Thyroid gland (tissue), 4 donors: Measurements from ENCODE around the gene COL25A1. TPM values are rescaled to one million over a fixed set of nuclear protein-coding genes. Genes with fewer than 3 reads are reported as not detected.

Experiments used
- DNase-seq, 2 donors: peaks; one replicate each; pipeline ENCODE4 v3.0.0-alpha.2; 2019
- H3K27ac ChIP-seq, 3 donors: fragments of 200-600 bp; sonication (generic); 1 replicate in 2 of 3; 2 replicates in 1 of 3; pipeline ENCODE4 v1.5.1; 2016 to 2019; ENCODE audit warnings: mild to moderate bottlenecking in 1 of 3, moderate library complexity in 1 of 3
- H3K27me3 ChIP-seq: fragments of 200-600 bp; sonication (generic); one replicate; pipeline ENCODE4 v1.5.1; 2019
- H3K36me3 ChIP-seq, 2 donors: fragments of 200-600 bp; sonication (generic); one replicate each; pipeline ENCODE4 v1.5.1; 2016 to 2019
- H3K4me1 ChIP-seq, 2 donors: fragments of 200-600 bp; sonication (generic); one replicate each; pipeline ENCODE4 v1.5.1; 2017 to 2019
- H3K4me3 ChIP-seq, 3 donors: fragments of 200-600 bp; sonication (generic); replicated peaks in 1 of 3; 1 replicate in 2 of 3; 2 replicates in 1 of 3; pipeline ENCODE4 v1.5.1; 2016; ENCODE audit warnings: mild to moderate bottlenecking in 1 of 3
- H3K9me3 ChIP-seq: fragments of 200-600 bp; sonication (generic); one replicate; pipeline ENCODE4 v1.5.1; 2017
- CTCF ChIP-seq, 6 experiments: fragments of 200-600 bp in 3 of 6; fragments of 450-650 bp in 3 of 6; sonication (generic) in 3 of 6; IDR thresholded peaks; one replicate each; pipeline ENCODE4 v1.5.1; 2016 to 2019; ENCODE audit warnings: antibody characterized with exemption in 6 of 6, mild to moderate bottlenecking in 2 of 6, inconsistent platforms in 1 of 6, moderate library complexity in 1 of 6
- POLR2A ChIP-seq, 2 donors: fragments of 450-650 bp; IDR thresholded peaks; one replicate each; pipeline ENCODE4 v1.6.1; 2017; ENCODE audit warnings: antibody characterized with exemption in 2 of 2, mild to moderate bottlenecking in 2 of 2, moderate library complexity in 1 of 2
- WGBS, 2 donors: methylation state at CpG; one replicate each; pipeline ENCODE4 v1.1.5; 2017; 5-methylcytosine and 5-hydroxymethylcytosine counted together
- intact Hi-C: fragments of 100-400 bp; cut with DNase I; formaldehyde crosslinking; loops from one replicate; pipeline ENCODE4 v1.15.1; 2023
- total RNA-seq, 4 donors: library from RNA; depleted of rRNA; stranded (reverse); fragments of >200 nt; gene quantifications; one replicate each; pipeline ENCODE4 v1.2.3, GENCODE V29; 2016

Gene COL25A1
- total RNA-seq, 4 donors from 2014 or later = 5.5 to 21.0 (median 7.1) TPM

GRCh38 chr4:109206620-109207019 is 95.8 kb downstream of the COL25A1 start:
- Histone ChIP-seq H3K4me3 (no peak overlapping the region), H3K27me3 (no peaks in the 10 kb centered on the region), H3K9me3 (no peaks in the 10 kb centered on the region), H3K27ac (no peak overlapping the region), H3K4me1 (no peaks in the 10 kb centered on the region), H3K36me3 (no peaks in the 10 kb centered on the region)
- WGBS, 2 donors = 39 to 69% methylated on average over 4 of the region's 4 CpGs
- peak in 1 of 2 donors; percentile 12 for DNase-seq
- intact Hi-C loops = no loop called here
- no peak for TF ChIP-seq CTCF (IDR thresholded peaks at IDR 0.05)
- no peak for TF ChIP-seq POLR2A (IDR thresholded peaks at IDR 0.05)

- Histone ChIP-seq H3K27me3 (no peaks in the 10 kb centered on the region), H3K4me3 (no peak overlapping the region), H3K4me1 (no peaks in the 10 kb centered on the region), H3K36me3 (no peaks in the 10 kb centered on the region), H3K27ac (no peak overlapping the region), H3K9me3 (no peaks in the 10 kb centered on the region)
- intact Hi-C loops = no loop called here
- TF ChIP-seq CTCF (IDR thresholded peaks at IDR 0.05) = no peak
- TF ChIP-seq POLR2A (IDR thresholded peaks at IDR 0.05) = no peak
- 78 to 80% methylated on average over 5 of the region's 5 CpGs for WGBS, 2 donors
- no peak for DNase-seq
These were observed 97.3 kb downstream of the COL25A1 start for GRCh38 chr4:109205186-109205585.

DNA sequence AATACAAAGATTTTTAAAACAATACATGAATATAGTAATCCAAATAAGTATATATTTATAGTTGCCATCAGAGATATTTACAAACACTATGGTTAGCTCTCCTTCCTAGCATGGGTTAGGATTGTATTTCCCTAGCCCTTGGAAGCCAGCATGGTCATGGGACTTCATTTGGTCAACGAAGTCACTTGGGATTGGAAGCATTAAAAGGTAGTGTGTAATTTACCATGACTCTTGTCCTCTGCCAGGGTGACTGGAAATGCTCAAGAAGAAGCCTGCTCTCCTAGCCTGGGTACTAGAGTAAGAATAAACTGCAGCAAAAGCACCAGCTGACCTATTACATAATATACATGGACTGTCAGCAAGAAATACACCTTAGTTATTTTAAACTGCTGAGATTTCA is 102.9 kb downstream of the COL25A1 start:
- no peaks in the 10 kb centered on the region for H3K27me3 ChIP-seq
- no peaks in the 10 kb centered on the region for H3K9me3 ChIP-seq
- no peaks in the 10 kb centered on the region for H3K36me3 ChIP-seq
- H3K27ac ChIP-seq = no peak overlapping the region
- intact Hi-C loops = no loop called here
- WGBS, 2 donors = 83 to 95% methylated on average over 1 of the region's 1 CpG
- DNase-seq = no peak
- TF ChIP-seq CTCF (IDR thresholded peaks at IDR 0.05) (no peak), POLR2A (IDR thresholded peaks at IDR 0.05) (no peak)
- H3K4me3 ChIP-seq = no peak overlapping the region
- H3K4me1 ChIP-seq = no peaks in the 10 kb centered on the region

DNA sequence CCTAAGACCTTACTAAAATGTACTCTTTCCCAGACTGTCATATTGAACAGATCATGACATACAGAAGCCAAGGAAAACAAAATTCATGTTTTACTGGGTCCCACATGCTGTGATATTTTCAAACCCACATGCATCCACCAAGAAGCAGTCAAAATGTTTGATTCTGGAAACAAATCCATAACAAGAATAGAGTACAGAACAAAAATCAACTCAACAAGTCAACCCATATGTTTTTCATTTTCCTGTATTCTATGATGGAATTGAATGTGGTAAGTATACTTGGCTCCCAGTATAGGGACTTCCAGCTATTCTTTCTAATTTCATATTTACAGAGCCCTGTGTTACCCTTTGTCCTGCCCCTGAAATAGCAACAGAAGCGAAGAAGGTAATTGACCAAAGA is 106.8 kb downstream of the COL25A1 start:
- intact Hi-C loops = no loop called here
- no peak overlapping the region for H3K27ac ChIP-seq
- H3K36me3 ChIP-seq = no peaks in the 10 kb centered on the region
- no peak for TF ChIP-seq POLR2A (IDR thresholded peaks at IDR 0.05)
- TF ChIP-seq CTCF (IDR thresholded peaks at IDR 0.05) = no peak
- H3K27me3 ChIP-seq = no peaks in the 10 kb centered on the region
- no peak for DNase-seq
- 78 to 88% methylated on average over 1 of the region's 1 CpG for WGBS, 2 donors
- H3K9me3 ChIP-seq = no peaks in the 10 kb centered on the region
- no peak overlapping the region for H3K4me3 ChIP-seq
- no peaks in the 10 kb centered on the region for H3K4me1 ChIP-seq

DNA sequence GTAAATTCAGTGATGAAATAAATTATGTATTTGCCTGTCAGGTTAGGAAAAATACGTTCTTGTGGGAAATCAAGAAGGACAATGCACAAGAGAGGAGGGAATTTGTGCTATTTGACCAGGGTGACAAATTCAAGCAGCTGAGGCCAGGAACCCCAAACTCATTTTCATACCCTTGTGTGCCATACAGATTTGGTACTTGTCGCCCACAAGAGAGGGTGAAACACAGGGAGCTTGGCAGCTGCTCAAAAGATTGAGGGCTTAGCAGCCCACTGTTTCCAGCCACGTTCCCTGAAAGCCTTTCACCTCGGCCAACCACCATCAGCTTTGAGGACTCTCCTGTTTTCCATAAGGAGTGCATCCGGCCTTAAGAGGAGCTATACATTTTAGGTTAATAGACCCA is 111.2 kb downstream of the COL25A1 start:
- intact Hi-C loops = no loop called here
- H3K4me1 ChIP-seq = no peaks in the 10 kb centered on the region
- no peak overlapping the region for H3K4me3 ChIP-seq
- TF ChIP-seq POLR2A (IDR thresholded peaks at IDR 0.05) (no peak), CTCF (IDR thresholded peaks at IDR 0.05) (no peak)
- H3K36me3 ChIP-seq = no peaks in the 10 kb centered on the region
- 87 to 95% methylated on average over 5 of the region's 5 CpGs for WGBS, 2 donors
- no peak for DNase-seq
- H3K27ac ChIP-seq = no peak overlapping the region
- H3K27me3 ChIP-seq = no peaks in the 10 kb centered on the region
- H3K9me3 ChIP-seq = no peaks in the 10 kb centered on the region
